GM10248 (cell line): ENCODE data around the gene PANK1.
"Not testable (repeated sequence)": the region's sequence is repeated elsewhere in the genome, so short reads cannot be mapped to it uniquely, and the experiment has no call there.

ENCODE experiments used
- CTCF ChIA-PET: fragments of 300-600 bp; sonication (Branson Sonifier 250); formaldehyde crosslinking; extraction: SDS; loops from one replicate; lab custom pipeline; 2021; ENCODE audit warnings: antibody characterized with exemption; lab: Yijun Ruan, JAX
- POLR2A ChIA-PET: fragments of 350-650 bp; sonication (Branson Sonifier 250); formaldehyde crosslinking; extraction: SDS; loops from one replicate; lab custom pipeline; 2020; ENCODE audit warnings: antibody characterized with exemption; lab: Yijun Ruan, JAX
- DNase-seq: peaks from one replicate; pipeline ENCODE4 v3.0.0; 2012; ENCODE audit errors: extremely low spot score
- CTCF ChIP-seq: IDR thresholded peaks from 2 replicates; pipeline ENCODE4 v1.5.1; 2012; ENCODE audit warnings: mild to moderate bottlenecking, low read depth; ENCODE audit errors: extremely low read depth, missing control alignments, control extremely low read depth

PANK1 gene

GRCh38 chr10:89549510-89549909 lies 95.5 kb downstream of the PANK1 start:
- TF ChIP-seq CTCF = no peak
- ChIA-PET POLR2A (no interaction called here), CTCF (interaction anchor here (1.3 to 1.7 kb wide), 3 partner anchors 9 to 15 kb away, joined by 3 to 4 read pairs (median 3); partner anchors contain the start of gene SLC16A12)
- DNase-seq = no peak

DNA sequence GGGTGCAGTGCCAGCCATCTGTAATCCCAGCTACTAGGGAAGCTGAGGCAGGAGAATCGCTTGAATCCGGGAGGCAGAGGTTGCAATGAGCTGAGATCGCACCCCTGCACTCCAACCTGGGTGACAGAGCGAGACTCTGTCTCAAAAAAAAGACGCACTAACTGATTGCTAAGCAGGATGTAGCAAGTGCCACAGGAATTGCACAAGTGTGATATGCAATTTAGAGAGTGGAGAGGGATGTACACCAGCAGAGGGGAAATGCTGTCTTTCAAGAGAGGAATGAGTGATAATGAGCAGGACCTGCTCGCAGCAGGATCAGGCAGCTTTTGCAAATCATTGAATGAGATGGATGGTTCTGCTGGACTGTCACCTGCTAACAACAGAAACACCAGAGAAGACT lies 96.4 kb downstream of the PANK1 start:
- DNase-seq = no peak
- no peak for TF ChIP-seq CTCF
- ChIA-PET POLR2A (no interaction called here), CTCF (interaction anchor here (1.2 to 1.7 kb wide), 3 partner anchors 10 to 27 kb away, joined by 3 read pairs; partner anchors contain the start of gene SLC16A12)

- no peak for DNase-seq
- POLR2A ChIA-PET = no interaction called here
- TF ChIP-seq CTCF = no peak
- CTCF ChIA-PET = interaction anchor here (1.2 to 1.5 kb wide), 2 partner anchors 13 to 27 kb away, joined by 3 read pairs; partner anchors contain the start of gene SLC16A12
Observed at GRCh38 chr10:89547853-89548513, 97.1 kb downstream of the PANK1 start.

- CTCF ChIA-PET, POLR2A ChIA-PET, DNase-seq: not testable (repeated sequence)
Observed at GRCh38 chr10:89546651-89547050, 98.4 kb downstream of the PANK1 start.

- POLR2A ChIA-PET = no interaction called here
- no peak for DNase-seq
- no peak for TF ChIP-seq CTCF
- CTCF ChIA-PET = interaction anchor here (0.8 to 1.3 kb wide), 4 partner anchors 12 to 19 kb away, joined by 3 to 4 read pairs (median 3); no protein-coding TSS in a partner anchor
Observed at GRCh38 chr10:89543841-89544240, 101.2 kb downstream of the PANK1 start.

DNA sequence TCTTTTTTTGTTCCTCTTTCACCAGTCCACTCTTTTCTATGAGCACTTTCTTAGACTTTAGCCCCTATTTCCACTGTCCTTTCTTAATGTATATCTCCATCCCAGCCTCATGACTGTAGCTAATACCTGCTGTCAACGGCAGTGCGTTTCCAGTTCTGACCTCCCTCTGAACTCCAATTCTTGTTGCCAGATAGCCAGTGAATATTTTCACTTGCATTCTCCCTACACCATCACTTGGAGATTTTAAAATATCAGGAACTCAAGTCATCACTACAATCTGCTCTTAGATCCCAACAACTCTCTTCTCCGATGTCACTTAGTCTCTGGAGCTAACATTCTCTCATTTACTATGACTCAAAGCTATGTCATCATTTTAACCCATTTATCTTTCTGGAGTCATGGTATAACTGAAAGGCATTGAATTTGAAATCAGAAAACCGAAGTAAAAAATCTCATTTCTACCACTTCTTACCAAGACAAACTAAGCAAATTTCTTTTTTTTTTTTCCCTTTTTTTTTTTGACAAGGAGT lies 104.6 kb downstream of the PANK1 start:
- POLR2A ChIA-PET = no interaction called here
- no peak for TF ChIP-seq CTCF
- CTCF ChIA-PET = no interaction called here
- no peak for DNase-seq

GRCh38 chr10:89537364-89537763 lies 107.7 kb downstream of the PANK1 start:
- TF ChIP-seq CTCF = no peak
- ChIA-PET CTCF (no interaction called here), POLR2A (no interaction called here)
- DNase-seq = no peak
